Type B pancreatic cell (in vitro differentiated cells): Measurements from ENCODE around the gene XKRX. TPM values are rescaled to one million over a fixed set of nuclear protein-coding genes. Genes with fewer than 3 reads are reported as not detected.

ENCODE experiments used
- DNase-seq: peaks from one replicate; pipeline ENCODE4 v3.0.0; 2021; ENCODE audit warnings: mixed read lengths; ENCODE audit not compliant: unreplicated experiment; ENCODE audit errors: extremely low spot score
- H3K27ac Mint-ChIP-seq: 2 replicates; pipeline ENCODE4 v1.8.0; 2021; ENCODE audit warnings: mild to moderate bottlenecking, mixed read lengths
- H3K27me3 Mint-ChIP-seq: 2 replicates; pipeline ENCODE4 v1.8.0; 2021; ENCODE audit warnings: mixed read lengths
- H3K36me3 Mint-ChIP-seq: 2 replicates; pipeline ENCODE4 v1.8.0; 2021; ENCODE audit warnings: mixed read lengths
- H3K4me1 Mint-ChIP-seq: one replicate; pipeline ENCODE4 v1.8.0; 2021; ENCODE audit warnings: mixed read lengths; ENCODE audit not compliant: unreplicated experiment
- H3K4me3 Mint-ChIP-seq: 2 replicates; pipeline ENCODE4 v1.8.0; 2021; ENCODE audit warnings: mild to moderate bottlenecking, mixed read lengths
- H3K9me3 Mint-ChIP-seq: 2 replicates; pipeline ENCODE4 v1.8.0; 2021; ENCODE audit warnings: mixed read lengths
- long read RNA-seq: library from polyadenylated mRNA; unstranded; transcript quantifications from one replicate; pipeline ENCODE4 v2.0.0, GENCODE V29; 2020
- total RNA-seq: library from RNA; stranded (reverse); gene quantifications from 2 replicates; pipeline ENCODE4 v1.2.1, GENCODE V29; 2021; ENCODE audit warnings: low replicate concordance
- TF ChIP-seq, protein P1 (sequence below): fragments of 200-600 bp; sonication (generic); conservative IDR thresholded peaks from 2 replicates; pipeline ENCODE4 v1.5.0; 2021; ENCODE audit warnings: antibody characterized with exemption, mild to moderate bottlenecking

XKRX gene
- total RNA-seq, result 1.7 and 5.0 TPM in 2 replicates
- long read RNA-seq, partial matches to known transcripts, result 0 of 4 reads
- long read RNA-seq, other reads (novel, unspliced or antisense), result 2 of 4 reads

DNA sequence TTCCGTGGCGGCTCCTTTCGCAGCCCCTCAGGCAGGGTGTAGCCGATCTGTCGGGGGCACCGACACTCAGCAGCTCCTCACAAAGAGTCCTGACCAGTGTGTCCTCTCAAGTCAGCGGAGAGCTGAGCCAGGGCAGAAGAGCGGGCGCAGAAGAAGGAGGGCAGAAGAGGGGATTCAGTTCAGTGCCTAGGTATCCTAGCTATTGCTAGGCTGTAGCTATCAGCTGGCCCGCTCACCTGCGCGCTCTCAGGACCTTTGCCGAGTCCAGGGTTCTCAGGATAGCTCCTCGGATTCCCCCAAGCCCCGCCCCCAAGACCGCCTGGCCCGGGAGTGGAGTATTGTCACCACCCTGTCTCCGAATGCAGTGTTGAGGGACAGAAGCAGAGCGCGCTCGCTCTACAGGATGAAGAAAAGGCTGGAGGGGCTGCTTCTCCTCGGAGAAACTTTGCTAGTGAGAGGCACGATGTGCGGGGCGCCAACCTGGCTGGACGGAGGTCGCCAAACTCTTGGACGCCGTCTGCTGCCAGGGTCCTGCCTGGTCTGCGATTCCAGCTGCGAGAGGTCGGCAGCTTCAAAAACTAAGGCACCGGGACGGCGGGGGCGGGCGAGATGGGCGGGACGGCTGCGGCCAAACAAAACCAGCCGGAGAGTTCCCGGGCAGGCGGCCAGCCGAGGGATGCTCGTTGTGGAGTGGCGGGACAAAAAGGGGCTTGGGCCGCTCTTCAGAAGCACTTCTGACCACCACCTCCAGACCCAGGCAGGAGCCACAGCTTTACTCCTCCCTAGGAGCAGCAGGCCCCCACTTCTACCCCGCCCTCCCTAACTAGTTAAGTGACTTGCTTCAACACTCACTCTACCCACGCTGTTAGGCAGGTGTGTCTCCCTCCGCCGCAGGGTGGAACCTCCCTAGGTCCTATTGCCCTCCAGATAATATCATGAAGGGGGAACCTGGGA is at the start of gene XKRX:
TSS of gene XKRX (minus strand) at position 258 of the 954 bp plus-strand sequence. CDS start 613 bp downstream, outside the sequence.
- TF ChIP-seq, protein P1, sequence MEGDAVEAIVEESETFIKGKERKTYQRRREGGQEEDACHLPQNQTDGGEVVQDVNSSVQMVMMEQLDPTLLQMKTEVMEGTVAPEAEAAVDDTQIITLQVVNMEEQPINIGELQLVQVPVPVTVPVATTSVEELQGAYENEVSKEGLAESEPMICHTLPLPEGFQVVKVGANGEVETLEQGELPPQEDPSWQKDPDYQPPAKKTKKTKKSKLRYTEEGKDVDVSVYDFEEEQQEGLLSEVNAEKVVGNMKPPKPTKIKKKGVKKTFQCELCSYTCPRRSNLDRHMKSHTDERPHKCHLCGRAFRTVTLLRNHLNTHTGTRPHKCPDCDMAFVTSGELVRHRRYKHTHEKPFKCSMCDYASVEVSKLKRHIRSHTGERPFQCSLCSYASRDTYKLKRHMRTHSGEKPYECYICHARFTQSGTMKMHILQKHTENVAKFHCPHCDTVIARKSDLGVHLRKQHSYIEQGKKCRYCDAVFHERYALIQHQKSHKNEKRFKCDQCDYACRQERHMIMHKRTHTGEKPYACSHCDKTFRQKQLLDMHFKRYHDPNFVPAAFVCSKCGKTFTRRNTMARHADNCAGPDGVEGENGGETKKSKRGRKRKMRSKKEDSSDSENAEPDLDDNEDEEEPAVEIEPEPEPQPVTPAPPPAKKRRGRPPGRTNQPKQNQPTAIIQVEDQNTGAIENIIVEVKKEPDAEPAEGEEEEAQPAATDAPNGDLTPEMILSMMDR, result no peak
- Mint-ChIP-seq H3K4me3 (peak within 1 kb of the TSS; percentile 93), H3K36me3 (no peaks in the 10 kb centered on the region), H3K27ac (peak within 1 kb of the TSS; percentile 80), H3K9me3 (peaks cover 10% of the 10 kb centered on the region), H3K4me1 (no peaks in the 10 kb centered on the region), H3K27me3 (peaks cover 8% of the 10 kb centered on the region)
- DNase-seq, result peak; percentile 71

DNA sequence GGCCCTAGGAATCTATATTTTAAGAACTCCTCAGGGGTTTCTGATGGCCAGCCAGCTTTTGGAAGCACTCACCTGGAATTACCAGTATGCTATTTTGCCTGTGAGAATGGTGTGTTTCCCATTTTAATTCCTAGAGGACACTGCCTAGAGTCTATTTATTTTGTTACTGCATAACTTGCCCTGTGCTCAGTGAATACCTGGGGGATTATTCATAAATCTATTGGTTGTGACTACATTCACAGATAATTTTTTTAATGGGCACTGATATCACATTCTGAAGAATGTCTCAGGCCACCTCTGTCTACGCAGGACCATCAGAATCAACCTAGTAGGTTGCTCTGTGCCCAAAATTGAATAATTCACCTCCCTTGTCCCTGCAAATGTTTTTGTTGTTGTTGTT is 47.5 kb upstream of the XKRX start:
- Mint-ChIP-seq H3K27me3 (no peaks in the 10 kb centered on the region), H3K27ac (no peak overlapping the region), H3K4me3 (no peak overlapping the region), H3K4me1 (no peaks in the 10 kb centered on the region), H3K9me3 (no peaks in the 10 kb centered on the region), H3K36me3 (no peaks in the 10 kb centered on the region)
- TF ChIP-seq, protein P1, result no peak
- DNase-seq, result no peak

DNA sequence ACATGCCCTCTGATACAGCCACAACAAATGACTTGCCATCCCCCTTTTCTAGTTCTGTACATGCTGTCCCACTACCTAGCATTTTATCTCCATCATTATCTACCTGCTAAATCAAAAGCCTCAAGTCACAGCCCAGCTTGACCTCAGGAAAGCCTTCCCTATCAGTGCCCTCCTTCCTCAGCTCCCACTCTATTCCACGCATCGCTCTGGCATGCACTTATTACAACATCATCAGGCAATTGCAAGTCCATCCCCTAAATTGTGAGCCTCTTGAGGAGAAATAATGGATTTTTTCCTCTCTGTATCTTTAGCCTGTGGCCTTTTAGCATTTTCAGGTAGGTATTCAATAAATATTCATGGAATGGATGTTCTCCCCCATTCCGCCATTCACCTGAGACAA is 46.5 kb upstream of the XKRX start:
- Mint-ChIP-seq H3K9me3 (no peaks in the 10 kb centered on the region), H3K36me3 (no peaks in the 10 kb centered on the region), H3K4me3 (no peak overlapping the region), H3K27me3 (no peaks in the 10 kb centered on the region), H3K27ac (no peak overlapping the region), H3K4me1 (no peaks in the 10 kb centered on the region)
- TF ChIP-seq, protein P1, result no peak
- DNase-seq, result no peak

DNA sequence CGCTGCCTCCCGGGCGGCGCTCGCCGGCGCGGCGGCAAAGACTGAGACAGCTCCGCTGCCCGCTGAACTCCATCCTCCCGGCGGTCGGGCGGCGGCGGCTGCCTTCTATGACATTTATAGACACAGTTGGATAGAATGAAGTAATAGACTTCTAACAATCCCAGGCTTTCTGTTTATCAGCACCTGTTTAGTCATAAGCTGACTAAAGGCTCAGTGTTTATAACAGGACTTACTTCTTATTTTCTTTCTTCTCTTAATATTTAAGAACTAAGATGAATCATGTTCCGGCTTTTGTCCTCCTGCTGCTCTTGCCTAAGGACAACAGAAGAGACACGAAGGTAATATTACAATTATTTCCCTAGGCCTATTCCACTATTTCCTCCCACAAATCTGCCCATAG is 44.7 kb upstream of the XKRX start:
- TF ChIP-seq, protein P1, result no peak
- H3K27me3 Mint-ChIP-seq, result no peaks in the 10 kb centered on the region
- no peaks in the 10 kb centered on the region for H3K9me3 Mint-ChIP-seq
- no peak overlapping the region for H3K4me3 Mint-ChIP-seq
- no peaks in the 10 kb centered on the region for H3K36me3 Mint-ChIP-seq
- no peak overlapping the region for H3K27ac Mint-ChIP-seq
- H3K4me1 Mint-ChIP-seq, result no peaks in the 10 kb centered on the region
- no peak for DNase-seq

DNA sequence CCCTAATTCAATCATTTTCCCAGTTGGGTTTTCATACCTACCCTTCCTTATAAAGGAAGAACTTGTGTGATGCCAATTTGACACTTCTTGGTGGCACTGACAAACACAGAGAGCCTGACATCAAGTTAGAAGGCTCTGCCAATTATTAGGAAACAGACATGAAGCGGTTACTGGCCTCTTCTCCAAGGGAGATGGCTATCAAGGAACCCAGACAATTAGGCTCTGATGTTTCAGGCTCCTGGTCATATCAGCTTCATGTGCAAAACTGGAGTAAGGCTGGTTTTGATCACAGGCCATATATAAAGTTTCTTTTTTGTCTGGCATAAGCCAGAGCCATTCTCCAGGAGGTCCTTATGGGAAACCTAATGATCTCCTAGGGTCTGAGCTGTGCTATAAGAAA is 41.2 kb upstream of the XKRX start:
- no peaks in the 10 kb centered on the region for H3K27me3 Mint-ChIP-seq

More for the DNA sequence above, 41.2 kb upstream of the XKRX start:
- Mint-ChIP-seq H3K36me3 (no peaks in the 10 kb centered on the region), H3K4me1 (no peaks in the 10 kb centered on the region), H3K9me3 (no peaks in the 10 kb centered on the region), H3K4me3 (no peak overlapping the region), H3K27ac (no peak overlapping the region)
- TF ChIP-seq, protein P1, result no peak
- DNase-seq, result no peak
